Keratinocyte (primary cell): ENCODE data around the gene HCAR2. TPM values are rescaled to one million over a fixed set of nuclear protein-coding genes. Genes with fewer than 3 reads are reported as not detected.

ENCODE experiments used
- DNase-seq: peaks from one replicate; pipeline ENCODE4 v3.0.0-alpha.2; 2011; ENCODE audit warnings: low read depth, missing footprints, low spot score
- FAIRE-seq: peaks from 2 replicates; lab custom pipeline; 2011; peaks lifted over from hg19 to GRCh38; lab: Jason Lieb, UNC
- H2AFZ ChIP-seq: 2 replicates; pipeline ENCODE4 v1.6.0; 2012; ENCODE audit warnings: low read length, control low read depth, inconsistent platforms; ENCODE audit not compliant: control insufficient read depth
- H3K27ac ChIP-seq: 2 replicates; pipeline ENCODE4 v1.5.1; 2011; ENCODE audit warnings: low read length; ENCODE audit not compliant: control insufficient read depth, insufficient read depth
- H3K27me3 ChIP-seq: 3 replicates; pipeline ENCODE4 v1.6.0; 2011; ENCODE audit warnings: low read length; ENCODE audit not compliant: control insufficient read depth, insufficient read depth; ENCODE audit errors: extremely low read depth
- H3K36me3 ChIP-seq, 2 experiments: 2 replicates in 1 of 2; 3 replicates in 1 of 2; pipeline ENCODE4 v1.5.1; 2011; ENCODE audit warnings: low read length in 2 of 2, mild to moderate bottlenecking in 1 of 2; ENCODE audit not compliant: control insufficient read depth in 2 of 2, insufficient read depth in 2 of 2; ENCODE audit errors: extremely low read depth in 1 of 2
- H3K4me1 ChIP-seq: 3 replicates; pipeline ENCODE4 v1.5.1; 2011; ENCODE audit warnings: low read length; ENCODE audit not compliant: control insufficient read depth, insufficient read depth; ENCODE audit errors: extremely low read depth
- H3K4me2 ChIP-seq: 3 replicates; pipeline ENCODE4 v1.6.0; 2011; ENCODE audit warnings: low read depth, low read length; ENCODE audit not compliant: control insufficient read depth, insufficient read depth; ENCODE audit errors: extremely low read depth
- H3K4me3 ChIP-seq, 3 experiments: fragments of 200-600 bp in 1 of 3; sonication (generic) in 1 of 3; 2 replicates in 2 of 3; 3 replicates in 1 of 3; pipeline ENCODE4 v1.5.1; 2011 to 2016; ENCODE audit warnings: low read length in 3 of 3, mild to moderate bottlenecking in 3 of 3, control low read depth in 2 of 3, inconsistent platforms in 1 of 3, low read depth in 1 of 3, mixed read lengths in 1 of 3, mixed run types in 1 of 3, moderate library complexity in 1 of 3; ENCODE audit not compliant: control insufficient read depth in 2 of 3, insufficient read depth in 2 of 3; ENCODE audit errors: extremely low read depth in 1 of 3
- H3K79me2 ChIP-seq: 2 replicates; pipeline ENCODE4 v1.6.0; 2012; ENCODE audit warnings: low read length; ENCODE audit not compliant: control insufficient read depth, insufficient read depth
- H3K9ac ChIP-seq: 3 replicates; pipeline ENCODE4 v1.6.0; 2011; ENCODE audit warnings: low read length; ENCODE audit not compliant: control insufficient read depth, insufficient read depth; ENCODE audit errors: extremely low read depth
- H3K9me1 ChIP-seq: 3 replicates; pipeline ENCODE4 v1.6.0; 2011; ENCODE audit warnings: low read length; ENCODE audit not compliant: control insufficient read depth, insufficient read depth; ENCODE audit errors: extremely low read depth
- H3K9me3 ChIP-seq: 2 replicates; pipeline ENCODE4 v1.5.1; 2012; ENCODE audit warnings: low read depth, low read length; ENCODE audit not compliant: control insufficient read depth
- H4K20me1 ChIP-seq: 3 replicates; pipeline ENCODE4 v1.6.0; 2011; ENCODE audit warnings: low read length; ENCODE audit not compliant: control insufficient read depth, insufficient read depth; ENCODE audit errors: extremely low read depth
- EZH2 ChIP-seq: IDR thresholded peaks from one replicate; pipeline ENCODE4 v1.6.1; 2012; ENCODE audit warnings: inconsistent platforms, mild to moderate bottlenecking, low read length, moderate library complexity
- dilution Hi-C: fragments of 300-500 bp; cut with MboI; formaldehyde crosslinking; loops from one replicate; pipeline ENCODE4 v1.7.0; 2020; ENCODE audit warnings: low sequenced_read_pairs; ENCODE audit not compliant: extremely low pct_ligation_motif_present
- polyA plus RNA-seq, 5 experiments: library from polyadenylated mRNA; depleted of rRNA in 3 of 5; stranded (reverse) in 3 of 5; stranded (forward) in 1 of 5; unstranded in 1 of 5; fragments of >200 nt; gene quantifications; 1 replicate in 1 of 5; 2 replicates in 3 of 5; 3 replicates in 1 of 5; pipeline versions ENCODE4 v1.2.1 to v1.2.3, GENCODE V29; 2011 to 2012; ENCODE audit warnings: missing spikeins in 2 of 5, low read depth in 1 of 5, low replicate concordance in 1 of 5
- TF ChIP-seq, protein P1 (sequence below), 3 experiments: IDR thresholded peaks in 1 of 3; conservative IDR thresholded peaks in 1 of 3; optimal IDR thresholded peaks in 1 of 3; 2 replicates in 2 of 3; 3 replicates in 1 of 3; pipeline versions ENCODE3 to v1.5.1; 2011; ENCODE audit warnings: low read length in 3 of 3, mild to moderate bottlenecking in 3 of 3, moderate library complexity in 2 of 3, control low read depth in 1 of 3, inconsistent platforms in 1 of 3; ENCODE audit not compliant: insufficient read depth in 2 of 3; ENCODE audit errors: extremely low read depth in 1 of 3

The HCAR2 gene
- polyA plus RNA-seq, 1 donor (not counting 4 experiments of a cell fraction or from before 2014, with no cell fraction given), result 18.3 TPM

DNA sequence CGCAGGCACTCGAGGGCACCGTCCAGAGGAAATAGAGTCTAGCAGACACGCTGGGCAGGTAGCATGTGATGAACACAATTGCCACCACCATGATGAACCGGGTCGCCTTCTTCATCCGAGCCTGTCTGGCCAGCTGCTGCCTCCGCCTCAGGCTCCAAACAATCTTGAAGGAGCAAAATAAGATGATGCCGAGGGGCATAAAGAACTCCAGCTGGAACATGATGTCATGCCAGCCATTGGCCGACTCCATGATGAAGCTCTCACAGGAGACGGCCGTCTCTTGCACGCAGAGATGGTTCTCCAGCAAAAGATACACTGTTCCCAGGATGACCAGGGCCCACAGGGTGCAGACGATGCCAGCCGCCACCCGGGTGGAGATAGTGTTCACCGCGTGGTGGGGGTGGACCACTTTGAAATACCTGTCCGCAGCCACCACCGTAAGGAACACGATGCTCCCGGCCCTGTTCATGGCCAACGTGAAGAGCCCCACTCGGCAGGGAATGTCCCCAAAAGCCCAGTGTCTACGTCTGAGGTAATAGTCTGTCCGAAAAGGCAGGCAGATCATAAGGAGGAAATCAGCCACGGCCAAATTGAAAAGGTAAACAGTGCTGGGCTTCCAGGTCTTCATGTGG lies 26.5 kb upstream of the HCAR2 start:
- H2AFZ ChIP-seq, result no peak overlapping the region
- H3K9ac ChIP-seq, result no peak overlapping the region
- H3K4me1 ChIP-seq, result peaks cover 17% of the 10 kb centered on the region
- TF ChIP-seq, protein P1, sequence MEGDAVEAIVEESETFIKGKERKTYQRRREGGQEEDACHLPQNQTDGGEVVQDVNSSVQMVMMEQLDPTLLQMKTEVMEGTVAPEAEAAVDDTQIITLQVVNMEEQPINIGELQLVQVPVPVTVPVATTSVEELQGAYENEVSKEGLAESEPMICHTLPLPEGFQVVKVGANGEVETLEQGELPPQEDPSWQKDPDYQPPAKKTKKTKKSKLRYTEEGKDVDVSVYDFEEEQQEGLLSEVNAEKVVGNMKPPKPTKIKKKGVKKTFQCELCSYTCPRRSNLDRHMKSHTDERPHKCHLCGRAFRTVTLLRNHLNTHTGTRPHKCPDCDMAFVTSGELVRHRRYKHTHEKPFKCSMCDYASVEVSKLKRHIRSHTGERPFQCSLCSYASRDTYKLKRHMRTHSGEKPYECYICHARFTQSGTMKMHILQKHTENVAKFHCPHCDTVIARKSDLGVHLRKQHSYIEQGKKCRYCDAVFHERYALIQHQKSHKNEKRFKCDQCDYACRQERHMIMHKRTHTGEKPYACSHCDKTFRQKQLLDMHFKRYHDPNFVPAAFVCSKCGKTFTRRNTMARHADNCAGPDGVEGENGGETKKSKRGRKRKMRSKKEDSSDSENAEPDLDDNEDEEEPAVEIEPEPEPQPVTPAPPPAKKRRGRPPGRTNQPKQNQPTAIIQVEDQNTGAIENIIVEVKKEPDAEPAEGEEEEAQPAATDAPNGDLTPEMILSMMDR (optimal IDR thresholded peaks at IDR 0.05 in 1 of 3, IDR thresholded peaks at IDR 0.05 in 1 of 3, conservative IDR thresholded peaks at IDR 0.05 in 1 of 3; ENCODE audit: extremely low read depth in 1 of 3, insufficient read depth in 2 of 3, low read length in 3 of 3), result no peak
- no peak for TF ChIP-seq EZH2
- H3K27ac ChIP-seq, result no peak overlapping the region
- H4K20me1 ChIP-seq, result no peaks in the 10 kb centered on the region
- no peaks in the 10 kb centered on the region for H3K27me3 ChIP-seq
- H3K79me2 ChIP-seq, result no peaks in the 10 kb centered on the region
- no peaks in the 10 kb centered on the region for H3K9me1 ChIP-seq
- no peak for FAIRE-seq
- dilution Hi-C loops, result no loop called here
- no peak for DNase-seq
- no peaks in the 10 kb centered on the region for H3K9me3 ChIP-seq
- H3K36me3 ChIP-seq, result no peaks in the 10 kb centered on the region
- no peak overlapping the region for H3K4me3 ChIP-seq
- no peak overlapping the region for H3K4me2 ChIP-seq

DNA sequence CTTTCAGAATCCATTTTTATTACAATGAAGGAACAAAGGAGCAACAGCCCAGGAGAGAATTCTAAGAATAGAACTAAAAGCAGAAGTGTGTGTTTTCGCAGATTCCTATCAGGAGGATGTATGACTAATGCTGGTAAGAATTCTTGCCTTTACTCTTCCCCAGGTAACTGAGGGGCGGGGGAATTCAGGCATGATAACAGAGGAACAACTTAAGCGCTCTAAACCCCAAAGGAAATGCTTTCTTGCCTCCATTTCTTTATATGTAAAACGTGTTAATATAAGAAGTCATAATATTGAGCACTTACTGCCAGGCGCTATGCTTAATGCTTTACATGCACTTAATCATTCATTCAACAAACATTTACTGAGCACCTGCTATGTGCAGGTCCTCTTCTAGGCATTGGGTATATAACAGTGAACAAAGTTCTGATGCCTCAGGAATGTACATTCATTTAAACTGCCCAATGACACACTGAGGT lies 23.0 kb upstream of the HCAR2 start:
- Histone ChIP-seq H3K27me3 (no peaks in the 10 kb centered on the region), H3K4me2 (peak overlapping the region; percentile 76), H3K4me1 (peaks cover 31% of the 10 kb centered on the region), H3K27ac (peak overlapping the region; percentile 83), H2AFZ (peak overlapping the region; percentile 38), H4K20me1 (no peaks in the 10 kb centered on the region), H3K36me3 (no peaks in the 10 kb centered on the region), H3K9ac (peak overlapping the region; percentile 65), H3K79me2 (no peaks in the 10 kb centered on the region), H3K9me3 (no peaks in the 10 kb centered on the region), H3K4me3 (peak overlapping the region in 1 of 3 experiments; percentile 15), H3K9me1 (no peaks in the 10 kb centered on the region)
- no peak for TF ChIP-seq EZH2
- TF ChIP-seq, protein P1 (optimal IDR thresholded peaks at IDR 0.05 in 1 of 3, IDR thresholded peaks at IDR 0.05 in 1 of 3, conservative IDR thresholded peaks at IDR 0.05 in 1 of 3; ENCODE audit: extremely low read depth in 1 of 3, insufficient read depth in 2 of 3, low read length in 3 of 3), result no peak
- dilution Hi-C loops, result no loop called here
- DNase-seq (no peak), FAIRE-seq (peak; percentile 90)
